HepG2 (cell line): Measurements from ENCODE around the gene SEPHS1. TPM values are rescaled to one million over a fixed set of nuclear protein-coding genes. Genes with fewer than 3 reads are reported as not detected.

Experiments used
- ATAC-seq: fragments of 200-7000 bp; cut with Tn5 transposase; 3 replicates; pipeline ENCODE4 v1.9.1; 2020; ENCODE audit warnings: mild to moderate bottlenecking, moderate library complexity
- BruUV-seq: library from RNA; stranded (reverse); fragments of 400-500 nt; replicated peaks from 2 replicates; lab custom pipeline; 2021; lab: Mats Ljungman, UMichigan
- CTCF ChIA-PET: fragments of 300-600 bp; formaldehyde crosslinking; extraction: SDS; loops from one replicate; lab custom pipeline; 2021; ENCODE audit warnings: low total read pairs, inconsistent platforms, low intra/inter-chr PET ratio; lab: Yijun Ruan, JAX
- POLR2A ChIA-PET: fragments of 350-600 bp; sonication (Branson Sonifier 250); formaldehyde crosslinking; loops from one replicate; lab custom pipeline; 2020; ENCODE audit warnings: antibody characterized with exemption, inconsistent platforms; lab: Yijun Ruan, JAX
- DNase-seq: peaks from one replicate; pipeline ENCODE4 v3.0.0-alpha.2; 2015; ENCODE audit warnings: low spot score
- FAIRE-seq: peaks from 3 replicates; lab custom pipeline; 2011; peaks lifted over from hg19 to GRCh38; lab: Jason Lieb, UNC
- H2AFZ ChIP-seq: one replicate; pipeline ENCODE4 v1.6.1; 2011; ENCODE audit warnings: low read length, inconsistent platforms
- H3K27ac ChIP-seq: fragments of 300-600 bp; 3 replicates; pipeline ENCODE4 v1.8.0; 2011; ENCODE audit warnings: mixed run types, mild to moderate bottlenecking, mixed read lengths, low read length, inconsistent platforms; ENCODE audit not compliant: insufficient read depth; ENCODE audit errors: extremely low read length
- H3K27me3 ChIP-seq, 2 experiments: fragments of 200-600 bp in 1 of 2; 2 replicates in 1 of 2; 3 replicates in 1 of 2; pipeline versions ENCODE4 v1.6.0 to v1.8.0; 2011; ENCODE audit warnings: low read length in 2 of 2, mild to moderate bottlenecking in 2 of 2, moderate library complexity in 2 of 2, inconsistent platforms in 1 of 2; ENCODE audit not compliant: insufficient read depth in 2 of 2, control insufficient read depth in 1 of 2
- H3K36me3 ChIP-seq, 2 experiments: fragments of 200-600 bp in 1 of 2; replicated peaks in 1 of 2; 2 replicates in 1 of 2; 3 replicates in 1 of 2; pipeline versions ENCODE4 v1.5.1 to v1.8.0; 2011; ENCODE audit warnings: low read length in 2 of 2, inconsistent platforms in 1 of 2; ENCODE audit not compliant: insufficient read depth in 2 of 2, control insufficient read depth in 1 of 2
- H3K4me1 ChIP-seq: 2 replicates; pipeline ENCODE4 v1.5.1; 2012; ENCODE audit warnings: low read length, inconsistent platforms; ENCODE audit not compliant: insufficient read depth
- H3K4me2 ChIP-seq: 2 replicates; pipeline ENCODE4 v1.6.0; 2011; ENCODE audit warnings: low read depth, low read length, inconsistent platforms
- H3K4me3 ChIP-seq, 3 experiments: fragments of 200-600 bp in 1 of 3; sonication (generic), shearing (Covaris generic) in 1 of 3; replicated peaks in 1 of 3; 2 replicates each; pipeline ENCODE4 v1.5.1; 2011 to 2016; ENCODE audit warnings: low read length in 3 of 3, inconsistent platforms in 2 of 3, low read depth in 2 of 3, mild to moderate bottlenecking in 2 of 3, control low read depth in 1 of 3, mixed read lengths in 1 of 3; ENCODE audit not compliant: insufficient read depth in 1 of 3
- H3K79me2 ChIP-seq: one replicate; pipeline ENCODE4 v1.6.1; 2011; ENCODE audit warnings: low read length, inconsistent platforms; ENCODE audit not compliant: insufficient read depth
- H3K9ac ChIP-seq: 2 replicates; pipeline ENCODE4 v1.6.0; 2011; ENCODE audit warnings: mild to moderate bottlenecking, low read depth, low read length, inconsistent platforms; ENCODE audit not compliant: insufficient read depth
- H3K9me3 ChIP-seq: 2 replicates; pipeline ENCODE4 v1.5.1; 2012; ENCODE audit warnings: mild to moderate bottlenecking, low read length
- H4K20me1 ChIP-seq: 2 replicates; pipeline ENCODE4 v1.6.0; 2011; ENCODE audit warnings: inconsistent platforms, mild to moderate bottlenecking, low read length, moderate library complexity; ENCODE audit not compliant: insufficient read depth
- JUNB ChIP-seq: sonication (generic); formaldehyde crosslinking; IDR thresholded peaks from 2 replicates; pipeline ENCODE4 v1.8.0; 2022; ENCODE audit warnings: missing genetic modification reagents, mild to moderate bottlenecking, borderline replicate concordance
- NFYB ChIP-seq: sonication (generic); formaldehyde crosslinking; IDR thresholded peaks from 2 replicates; pipeline ENCODE4 v1.4.0; 2020; ENCODE audit warnings: missing genetic modification reagents
- ZMAT3 ChIP-seq: sonication (generic); formaldehyde crosslinking; conservative IDR thresholded peaks from 2 replicates; pipeline ENCODE4 v1.7.0; 2021; ENCODE audit warnings: missing genetic modification reagents
- ZMYM3 ChIP-seq: sonication (generic); formaldehyde crosslinking; IDR thresholded peaks from 2 replicates; pipeline ENCODE4 v1.5.1; 2020; ENCODE audit warnings: mild to moderate bottlenecking, missing genetic modification reagents
- ZNF24 ChIP-seq: fragments of 450-650 bp; IDR thresholded peaks from 2 replicates; pipeline ENCODE4 v1.6.1; 2017; ENCODE audit warnings: antibody characterized with exemption, mild to moderate bottlenecking
- ZNF547 ChIP-seq: sonication (generic); formaldehyde crosslinking; IDR thresholded peaks from 2 replicates; pipeline ENCODE4 v1.5.1; 2020; ENCODE audit warnings: mild to moderate bottlenecking, missing genetic modification reagents
- WGBS: methylation state at CpG from one replicate; pipeline ENCODE4 v1.1.6; 2017; ENCODE audit warnings: low lambda C conversion rate; 5-methylcytosine and 5-hydroxymethylcytosine counted together
- in situ Hi-C: cut with HindIII; loops from 2 replicates; pipeline ENCODE4 v1.10.0; 2017; ENCODE audit warnings: low pct_unique_long_range_greater_than_20kb; ENCODE audit not compliant: extremely low pct_ligation_motif_present
- intact Hi-C: fragments of 100-400 bp; cut with micrococcal nuclease; formaldehyde crosslinking; loops from one replicate; pipeline ENCODE4 v1.10.0; 2022; ENCODE audit not compliant: unreplicated experiment
- polyA plus RNA-seq, 8 experiments: library from polyadenylated mRNA; depleted of rRNA in 3 of 8; stranded (reverse) in 7 of 8; unstranded in 1 of 8; fragments of >200 nt; fragmentation: Illumina TruSeq in 4 of 8; extraction: Trizol in 4 of 8; gene quantifications; 2 replicates each; pipeline versions ENCODE4 v1.2.1 to v1.2.3, GENCODE V29; 2011 to 2016; ENCODE audit warnings: low read depth in 4 of 8, missing spikeins in 1 of 8, mixed read lengths in 1 of 8; ENCODE audit not compliant: insufficient read depth in 1 of 8
- total RNA-seq, 5 experiments: library from RNA; depleted of rRNA; stranded (reverse); fragments of >200 nt; fragmentation: Illumina TruSeq; extraction: Trizol; gene quantifications; 2 replicates each; pipeline ENCODE4 v1.2.3, GENCODE V29; 2016; ENCODE audit warnings: low read depth in 1 of 5
- TF ChIP-seq, protein P1 (sequence below): sonication (generic); formaldehyde crosslinking; IDR thresholded peaks from 2 replicates; pipeline ENCODE4 v1.5.0; 2020; ENCODE audit warnings: mild to moderate bottlenecking, missing genetic modification reagents, moderate library complexity
- TF ChIP-seq, protein P2 (sequence below): sonication (generic); formaldehyde crosslinking; IDR thresholded peaks from 2 replicates; pipeline ENCODE4 v1.4.0; 2020; ENCODE audit warnings: missing genetic modification reagents, mild to moderate bottlenecking, borderline replicate concordance

SEPHS1 gene
- total and polyA plus RNA-seq, 2 of the 13 experiments (the other 11 are each of a cell fraction or from before 2014, with no cell fraction given) = 57.8 to 61.5 TPM

DNA sequence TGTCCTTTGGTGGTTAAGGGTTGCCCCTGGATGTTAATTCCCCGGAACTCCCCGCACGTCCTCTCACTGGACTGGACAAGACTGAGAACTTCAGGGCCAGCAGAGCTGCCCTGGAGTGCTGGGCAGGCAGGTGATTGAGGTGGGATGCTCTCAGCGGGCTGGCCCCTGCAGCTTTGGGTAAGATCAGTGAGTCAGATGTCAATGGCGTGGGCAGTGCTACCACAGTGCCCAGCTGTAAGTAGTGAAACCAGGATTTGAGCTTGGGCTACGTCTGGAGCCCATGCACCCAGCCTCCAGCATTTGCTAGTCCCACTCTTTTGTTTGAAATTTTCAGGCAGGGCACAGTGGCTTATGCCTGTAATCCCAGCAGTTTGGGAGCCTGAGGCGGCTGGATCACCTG lies 6.7 kb upstream of the SEPHS1 start:
- no peak overlapping the region for H3K4me2 ChIP-seq
- ATAC-seq (no peak), DNase-seq (no peak)
- 46% methylated on average over 4 of the region's 7 CpGs for WGBS
- BruUV-seq = no TSS peak
- H3K4me3 ChIP-seq = no peak overlapping the region
- no peaks in the 10 kb centered on the region for H4K20me1 ChIP-seq
- H2AFZ ChIP-seq = no peak overlapping the region
- CTCF ChIA-PET = no interaction called here
- H3K27ac ChIP-seq = no peak overlapping the region
- no peaks in the 10 kb centered on the region for H3K9me3 ChIP-seq
- peaks cover 29% of the 10 kb centered on the region for H3K4me1 ChIP-seq
- H3K36me3 ChIP-seq = no peaks in the 10 kb centered on the region
- POLR2A ChIA-PET = no interaction called here
- peaks cover 0 to 9% of the 10 kb centered on the region in 2 experiments; a peak in 2 of 5 replicates for H3K27me3 ChIP-seq
- H3K9ac ChIP-seq = no peak overlapping the region
- intact Hi-C loops = loop anchor here (5.0 kb wide), 1 partner anchor 147 kb away; no protein-coding TSS in a partner anchor
- TF ChIP-seq ZNF547 (CRISPR knock-in tag) (no peak), ZMAT3 (CRISPR knock-in tag) (no peak), NFYB (no peak), JUNB (no peak), ZNF24 (no peak), ZMYM3 (CRISPR knock-in tag) (no peak)
- TF ChIP-seq, protein P1, sequence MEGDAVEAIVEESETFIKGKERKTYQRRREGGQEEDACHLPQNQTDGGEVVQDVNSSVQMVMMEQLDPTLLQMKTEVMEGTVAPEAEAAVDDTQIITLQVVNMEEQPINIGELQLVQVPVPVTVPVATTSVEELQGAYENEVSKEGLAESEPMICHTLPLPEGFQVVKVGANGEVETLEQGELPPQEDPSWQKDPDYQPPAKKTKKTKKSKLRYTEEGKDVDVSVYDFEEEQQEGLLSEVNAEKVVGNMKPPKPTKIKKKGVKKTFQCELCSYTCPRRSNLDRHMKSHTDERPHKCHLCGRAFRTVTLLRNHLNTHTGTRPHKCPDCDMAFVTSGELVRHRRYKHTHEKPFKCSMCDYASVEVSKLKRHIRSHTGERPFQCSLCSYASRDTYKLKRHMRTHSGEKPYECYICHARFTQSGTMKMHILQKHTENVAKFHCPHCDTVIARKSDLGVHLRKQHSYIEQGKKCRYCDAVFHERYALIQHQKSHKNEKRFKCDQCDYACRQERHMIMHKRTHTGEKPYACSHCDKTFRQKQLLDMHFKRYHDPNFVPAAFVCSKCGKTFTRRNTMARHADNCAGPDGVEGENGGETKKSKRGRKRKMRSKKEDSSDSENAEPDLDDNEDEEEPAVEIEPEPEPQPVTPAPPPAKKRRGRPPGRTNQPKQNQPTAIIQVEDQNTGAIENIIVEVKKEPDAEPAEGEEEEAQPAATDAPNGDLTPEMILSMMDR = no peak
- TF ChIP-seq, protein P2, sequence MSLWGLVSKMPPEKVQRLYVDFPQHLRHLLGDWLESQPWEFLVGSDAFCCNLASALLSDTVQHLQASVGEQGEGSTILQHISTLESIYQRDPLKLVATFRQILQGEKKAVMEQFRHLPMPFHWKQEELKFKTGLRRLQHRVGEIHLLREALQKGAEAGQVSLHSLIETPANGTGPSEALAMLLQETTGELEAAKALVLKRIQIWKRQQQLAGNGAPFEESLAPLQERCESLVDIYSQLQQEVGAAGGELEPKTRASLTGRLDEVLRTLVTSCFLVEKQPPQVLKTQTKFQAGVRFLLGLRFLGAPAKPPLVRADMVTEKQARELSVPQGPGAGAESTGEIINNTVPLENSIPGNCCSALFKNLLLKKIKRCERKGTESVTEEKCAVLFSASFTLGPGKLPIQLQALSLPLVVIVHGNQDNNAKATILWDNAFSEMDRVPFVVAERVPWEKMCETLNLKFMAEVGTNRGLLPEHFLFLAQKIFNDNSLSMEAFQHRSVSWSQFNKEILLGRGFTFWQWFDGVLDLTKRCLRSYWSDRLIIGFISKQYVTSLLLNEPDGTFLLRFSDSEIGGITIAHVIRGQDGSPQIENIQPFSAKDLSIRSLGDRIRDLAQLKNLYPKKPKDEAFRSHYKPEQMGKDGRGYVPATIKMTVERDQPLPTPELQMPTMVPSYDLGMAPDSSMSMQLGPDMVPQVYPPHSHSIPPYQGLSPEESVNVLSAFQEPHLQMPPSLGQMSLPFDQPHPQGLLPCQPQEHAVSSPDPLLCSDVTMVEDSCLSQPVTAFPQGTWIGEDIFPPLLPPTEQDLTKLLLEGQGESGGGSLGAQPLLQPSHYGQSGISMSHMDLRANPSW (CRISPR knock-in tag) = no peak
- TF ChIP-seq, all 625 proteins: peak for 0
- H3K79me2 ChIP-seq = no peaks in the 10 kb centered on the region
- FAIRE-seq = no peak
- in situ Hi-C loops = no loop called here
